SHP77 treated with DMSO at 0.1 percent for 48 hours (cell line): Measurements from ENCODE around the gene DTNBP1.

Source experiments
- DNase-seq: peaks from one replicate; lab custom pipeline; 2025; lab: John Stamatoyannopoulos, UW

Gene DTNBP1

DNA sequence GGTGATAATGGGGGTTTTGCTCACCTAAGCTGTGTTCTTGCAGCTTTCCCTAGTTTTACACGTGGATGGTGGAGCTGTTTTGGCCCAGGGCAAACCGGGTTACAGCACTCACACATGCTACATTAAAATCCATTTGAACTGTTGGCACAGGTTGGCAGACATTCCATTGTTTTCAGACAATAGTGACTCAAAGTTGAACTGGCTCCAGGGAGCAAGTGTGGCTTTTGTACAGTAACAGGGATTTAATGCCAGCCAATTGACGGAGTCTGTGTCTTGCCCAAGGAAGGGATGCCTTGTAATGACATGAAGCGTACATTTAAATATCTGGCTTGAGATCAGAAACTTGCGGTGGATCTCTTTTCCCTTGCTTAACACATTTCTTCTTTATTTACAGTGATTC, 183.1 kb downstream of the DTNBP1 start:
- DNase-seq: no peak

DNA sequence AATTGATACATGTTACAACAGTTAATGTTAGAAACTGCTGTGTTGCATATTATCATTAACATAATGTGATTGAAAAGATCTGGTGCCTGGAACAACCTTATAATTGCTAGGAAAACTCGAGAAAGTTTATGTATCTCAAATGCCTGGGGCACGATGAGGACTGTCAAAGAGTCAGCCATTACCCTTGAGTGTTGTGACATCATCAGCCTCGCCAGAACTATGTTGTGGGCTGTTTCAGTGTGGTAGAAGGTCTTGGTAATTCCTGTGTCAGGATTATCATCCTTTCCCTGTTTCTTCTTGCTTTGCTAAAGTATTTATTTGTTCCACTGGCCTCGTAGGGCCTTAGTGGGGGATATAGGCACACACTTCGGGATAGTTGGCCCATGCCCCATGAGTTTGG, 185.1 kb downstream of the DTNBP1 start:
- no peak for DNase-seq

DNA sequence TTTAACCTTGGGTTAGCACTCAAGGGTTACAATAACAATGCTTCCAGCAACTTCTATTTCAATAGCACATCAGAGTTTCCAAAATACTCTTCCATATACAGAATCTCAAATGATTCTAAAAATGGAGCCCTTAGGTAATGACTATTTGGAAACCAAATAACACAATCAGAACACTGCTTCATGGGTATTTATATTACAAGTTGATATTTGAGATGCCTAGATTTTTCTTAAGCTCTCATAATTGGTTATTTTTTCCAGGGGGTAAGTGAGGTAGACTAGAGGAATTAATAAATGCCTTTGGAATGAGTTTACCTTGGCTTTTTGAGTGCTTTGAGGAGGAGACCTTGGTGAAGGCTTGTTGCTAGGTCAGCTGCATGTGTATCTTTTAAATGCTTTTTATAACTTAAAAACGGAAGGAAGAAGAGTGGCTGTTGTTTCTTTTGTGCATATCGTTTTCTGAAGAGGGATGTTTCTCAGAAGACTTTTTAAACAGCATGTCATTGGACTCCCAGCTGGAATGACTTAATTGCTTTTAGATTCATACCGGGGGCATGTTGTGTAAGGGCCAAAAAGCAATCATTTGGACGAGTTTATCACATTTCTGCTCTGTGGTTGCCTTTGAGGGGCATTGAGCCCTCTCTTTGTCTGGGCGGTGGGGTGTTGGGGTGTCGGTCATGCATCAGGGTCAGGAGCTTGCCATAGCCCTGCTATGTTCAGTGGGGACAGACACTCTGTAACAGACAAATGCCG, 186.0 kb downstream of the DTNBP1 start:
- no peak for DNase-seq

DNA sequence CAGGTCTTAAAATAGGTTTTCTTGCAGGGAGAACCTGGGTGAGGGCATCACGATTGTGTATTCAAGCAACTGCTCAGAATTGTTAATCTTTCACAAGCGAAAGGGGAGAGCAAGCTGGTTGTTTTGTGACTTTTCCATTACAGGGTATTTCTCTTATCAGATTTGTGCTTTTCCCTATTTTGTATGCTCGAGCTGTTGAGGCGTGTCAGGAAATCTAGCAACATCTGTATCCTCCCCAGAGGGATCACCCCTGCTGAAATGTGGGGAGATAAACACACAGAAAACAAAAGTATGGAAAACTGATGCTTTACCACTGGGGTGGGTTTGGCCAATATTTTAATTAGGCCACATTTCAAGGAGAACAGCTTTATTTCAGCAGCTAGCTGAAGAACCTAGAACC, 187.0 kb downstream of the DTNBP1 start:
- no peak for DNase-seq

DNA sequence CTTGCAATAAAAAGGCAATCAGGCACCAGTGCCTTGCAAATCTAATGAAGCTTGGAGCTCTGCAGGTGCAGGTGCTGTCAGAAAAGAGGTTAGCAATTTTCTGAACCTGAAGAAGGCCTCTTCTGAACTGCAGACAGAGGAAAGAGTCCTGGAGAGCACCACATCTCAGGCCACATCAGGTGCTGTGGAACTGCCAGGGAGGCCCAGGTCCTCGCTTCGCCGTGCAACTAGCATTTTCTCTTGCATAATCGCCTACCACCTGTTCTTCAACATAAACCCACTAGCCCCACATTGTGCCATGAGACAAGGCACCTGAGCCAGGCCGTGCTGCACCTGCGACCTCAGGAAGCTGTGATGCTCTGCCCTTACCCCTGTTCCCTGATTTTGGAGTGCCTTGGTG, 187.6 kb downstream of the DTNBP1 start:
- no peak for DNase-seq

DNA sequence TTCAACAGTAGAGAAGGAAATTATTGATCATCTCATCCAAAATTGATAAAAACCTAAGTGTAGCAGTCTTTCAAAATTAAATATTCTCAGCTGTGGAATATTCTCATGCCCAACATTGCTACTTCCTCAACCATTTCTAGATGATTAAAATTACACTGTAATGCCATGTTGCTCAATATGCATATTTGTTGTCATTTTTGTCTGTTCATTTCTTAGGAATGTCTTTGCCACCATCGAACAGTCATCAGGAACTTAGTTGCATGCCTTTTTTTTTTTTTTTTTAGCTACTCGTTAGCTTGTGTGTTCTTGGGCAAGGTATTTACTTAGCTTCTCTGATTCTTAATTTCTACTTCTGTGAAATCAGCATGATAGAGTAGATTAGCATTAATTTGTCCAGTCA, 188.6 kb downstream of the DTNBP1 start:
- DNase-seq: no peak

DNA sequence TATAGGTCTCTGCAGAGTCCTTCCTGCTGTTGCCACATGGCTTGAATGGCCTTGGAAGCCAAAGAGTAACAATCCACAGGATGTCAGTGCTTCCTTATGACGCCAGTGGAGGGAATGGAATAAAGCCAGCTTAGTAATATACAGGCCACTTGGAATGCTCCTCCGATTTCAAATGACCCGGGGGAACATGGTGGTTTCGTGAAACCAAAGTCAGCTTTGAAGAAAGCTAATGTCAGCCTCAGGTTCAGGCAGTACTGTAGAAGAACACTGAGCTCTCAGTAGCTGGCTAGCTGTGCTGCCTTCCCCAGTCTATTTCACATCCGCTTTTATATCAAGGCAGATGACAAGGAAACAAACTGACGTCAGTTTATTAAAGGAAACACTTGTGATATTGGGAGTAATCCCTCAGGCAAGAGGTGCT, 189.1 kb downstream of the DTNBP1 start:
- no peak for DNase-seq

DNA sequence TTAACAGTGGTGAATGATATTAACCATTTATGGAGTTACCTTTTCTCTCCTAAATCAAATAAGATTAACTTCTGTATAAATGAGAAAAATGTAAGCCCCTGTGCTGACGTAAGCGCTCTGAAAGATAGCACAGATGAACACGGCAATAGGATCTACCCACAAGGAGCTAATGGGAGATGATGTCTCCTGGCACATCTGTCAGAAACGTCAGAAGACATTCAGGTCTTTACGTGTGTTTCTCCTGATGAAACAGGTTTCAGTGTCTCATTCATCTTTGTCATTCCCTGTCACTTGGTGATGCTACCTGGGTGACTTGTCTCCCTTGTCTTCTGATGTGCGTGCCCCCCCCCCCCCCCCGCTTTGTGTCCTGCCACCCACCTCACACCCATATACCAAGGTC, 189.7 kb downstream of the DTNBP1 start:
- no peak for DNase-seq
